ENCODE data around the gene ZSCAN12.
A peak's percentile ranks its signal among the peaks of the same experiment; 100 is the strongest.

ZSCAN12 gene

DNA sequence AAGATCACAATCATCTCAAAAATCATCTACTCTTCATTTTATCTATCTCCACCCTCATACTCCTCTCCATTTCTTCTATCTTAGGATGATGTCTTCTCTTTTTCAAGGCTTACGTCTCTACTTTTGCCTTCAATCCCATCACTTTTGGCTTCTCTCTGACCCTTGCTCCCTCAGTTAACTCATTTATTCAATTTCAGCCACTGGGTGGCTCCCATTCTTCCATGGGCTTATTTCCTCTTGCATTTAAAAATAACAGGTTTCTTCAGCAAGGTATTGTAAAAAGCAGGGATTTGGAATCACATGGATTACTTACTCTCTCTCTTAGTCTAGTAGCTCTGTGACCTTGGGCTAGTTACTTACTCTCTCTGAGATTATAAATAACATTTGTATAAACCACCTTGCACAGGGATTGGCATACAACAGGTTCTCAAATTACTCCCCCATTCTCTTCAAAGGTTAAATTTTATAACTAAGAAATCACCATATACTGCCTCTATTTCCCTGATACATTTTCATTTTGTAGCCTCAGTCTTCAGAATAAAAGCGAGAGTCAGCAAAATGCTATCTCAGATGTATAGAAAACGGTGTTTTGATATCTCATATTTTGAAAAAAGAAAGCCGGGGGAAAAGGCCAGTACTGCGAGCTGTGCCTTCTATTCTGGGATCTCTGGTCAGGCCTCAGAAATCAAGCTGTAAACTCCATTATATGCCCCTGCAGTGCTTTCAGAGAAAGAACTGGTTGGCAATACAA, 5.5 kb downstream of the ZSCAN12 start:
- intact Hi-C loops (cut with DNase I; ENCODE audit: low total_unique reads), result no loop called here
- Histone ChIP-seq H3K4me1 (peaks cover 0 to 28% (median 14%) of the 10 kb centered on the region in 4 donors), H3K36me3 (peaks cover 43 to 64% (median 50%) of the 10 kb centered on the region in 3 donors), H3K27ac (no peak overlapping the region), H3K27me3 (no peaks in the 10 kb centered on the region), H3K9me3 (no peaks in the 10 kb centered on the region), H3K4me3 (no peak overlapping the region)
- no peak for DNase-seq
- TF ChIP-seq, protein P1, sequence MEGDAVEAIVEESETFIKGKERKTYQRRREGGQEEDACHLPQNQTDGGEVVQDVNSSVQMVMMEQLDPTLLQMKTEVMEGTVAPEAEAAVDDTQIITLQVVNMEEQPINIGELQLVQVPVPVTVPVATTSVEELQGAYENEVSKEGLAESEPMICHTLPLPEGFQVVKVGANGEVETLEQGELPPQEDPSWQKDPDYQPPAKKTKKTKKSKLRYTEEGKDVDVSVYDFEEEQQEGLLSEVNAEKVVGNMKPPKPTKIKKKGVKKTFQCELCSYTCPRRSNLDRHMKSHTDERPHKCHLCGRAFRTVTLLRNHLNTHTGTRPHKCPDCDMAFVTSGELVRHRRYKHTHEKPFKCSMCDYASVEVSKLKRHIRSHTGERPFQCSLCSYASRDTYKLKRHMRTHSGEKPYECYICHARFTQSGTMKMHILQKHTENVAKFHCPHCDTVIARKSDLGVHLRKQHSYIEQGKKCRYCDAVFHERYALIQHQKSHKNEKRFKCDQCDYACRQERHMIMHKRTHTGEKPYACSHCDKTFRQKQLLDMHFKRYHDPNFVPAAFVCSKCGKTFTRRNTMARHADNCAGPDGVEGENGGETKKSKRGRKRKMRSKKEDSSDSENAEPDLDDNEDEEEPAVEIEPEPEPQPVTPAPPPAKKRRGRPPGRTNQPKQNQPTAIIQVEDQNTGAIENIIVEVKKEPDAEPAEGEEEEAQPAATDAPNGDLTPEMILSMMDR (IDR thresholded peaks at IDR 0.05), result no peak

DNA sequence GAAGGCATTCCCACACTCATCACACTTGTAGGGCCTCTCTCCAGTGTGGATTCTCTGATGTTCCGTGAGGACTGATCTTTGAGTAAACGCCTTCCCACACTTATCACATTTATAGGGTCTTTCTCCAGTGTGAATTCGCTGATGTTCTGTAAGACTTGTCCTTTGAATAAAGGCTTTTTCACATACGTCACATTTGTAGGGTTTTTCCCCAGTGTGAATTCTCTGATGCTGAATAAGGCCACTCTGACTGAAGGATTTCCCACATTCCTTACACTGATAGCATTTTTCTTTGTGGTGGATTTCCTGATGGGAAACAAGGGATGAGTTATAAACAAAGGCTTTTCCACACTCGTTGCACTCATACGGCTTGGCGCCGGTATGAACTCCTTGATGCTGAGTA, 8.9 kb downstream of the ZSCAN12 start:
- Histone ChIP-seq H3K27me3 (no peaks in the 10 kb centered on the region), H3K9me3 (no peaks in the 10 kb centered on the region), H3K36me3 (peaks cover 48 to 73% (median 54%) of the 10 kb centered on the region in 3 donors), H3K27ac (no peak overlapping the region), H3K4me3 (no peak overlapping the region), H3K4me1 (peaks cover 0 to under 1% (median 0%) of the 10 kb centered on the region in 4 donors)
- TF ChIP-seq, protein P1 (IDR thresholded peaks at IDR 0.05), result no peak
- intact Hi-C loops (cut with DNase I; ENCODE audit: low total_unique reads), result no loop called here
- DNase-seq, result no peak

DNA sequence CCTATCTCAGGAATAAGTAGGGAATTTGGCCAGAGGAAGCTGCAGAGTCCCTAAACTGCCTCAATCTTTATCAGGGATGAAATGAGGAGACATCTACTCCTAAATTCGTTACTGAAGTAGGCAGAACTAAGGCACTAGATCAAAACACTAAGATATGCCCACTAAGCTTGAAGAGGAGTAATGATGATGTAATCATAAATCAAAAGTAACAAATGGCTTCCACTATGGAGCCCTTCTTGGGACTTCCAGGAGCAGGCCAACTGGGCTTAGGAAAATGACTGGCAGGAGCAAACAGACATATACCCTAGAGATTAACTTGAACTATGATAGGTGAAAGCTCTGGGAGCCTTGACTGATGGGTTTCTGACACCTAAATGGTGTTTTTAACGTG, 15.4 kb downstream of the ZSCAN12 start:
- intact Hi-C loops (cut with DNase I; ENCODE audit: low total_unique reads), result no loop called here
- Histone ChIP-seq H3K4me3 (no peak overlapping the region), H3K27ac (peak overlapping the region; percentile 70 to 72), H3K4me1 (peaks cover 0 to 6% (median 0%) of the 10 kb centered on the region in 4 donors), H3K36me3 (peaks cover 24 to 52% (median 39%) of the 10 kb centered on the region in 3 donors), H3K9me3 (no peaks in the 10 kb centered on the region), H3K27me3 (no peaks in the 10 kb centered on the region)
- TF ChIP-seq, protein P1 (IDR thresholded peaks at IDR 0.05), result no peak
- no peak for DNase-seq

DNA sequence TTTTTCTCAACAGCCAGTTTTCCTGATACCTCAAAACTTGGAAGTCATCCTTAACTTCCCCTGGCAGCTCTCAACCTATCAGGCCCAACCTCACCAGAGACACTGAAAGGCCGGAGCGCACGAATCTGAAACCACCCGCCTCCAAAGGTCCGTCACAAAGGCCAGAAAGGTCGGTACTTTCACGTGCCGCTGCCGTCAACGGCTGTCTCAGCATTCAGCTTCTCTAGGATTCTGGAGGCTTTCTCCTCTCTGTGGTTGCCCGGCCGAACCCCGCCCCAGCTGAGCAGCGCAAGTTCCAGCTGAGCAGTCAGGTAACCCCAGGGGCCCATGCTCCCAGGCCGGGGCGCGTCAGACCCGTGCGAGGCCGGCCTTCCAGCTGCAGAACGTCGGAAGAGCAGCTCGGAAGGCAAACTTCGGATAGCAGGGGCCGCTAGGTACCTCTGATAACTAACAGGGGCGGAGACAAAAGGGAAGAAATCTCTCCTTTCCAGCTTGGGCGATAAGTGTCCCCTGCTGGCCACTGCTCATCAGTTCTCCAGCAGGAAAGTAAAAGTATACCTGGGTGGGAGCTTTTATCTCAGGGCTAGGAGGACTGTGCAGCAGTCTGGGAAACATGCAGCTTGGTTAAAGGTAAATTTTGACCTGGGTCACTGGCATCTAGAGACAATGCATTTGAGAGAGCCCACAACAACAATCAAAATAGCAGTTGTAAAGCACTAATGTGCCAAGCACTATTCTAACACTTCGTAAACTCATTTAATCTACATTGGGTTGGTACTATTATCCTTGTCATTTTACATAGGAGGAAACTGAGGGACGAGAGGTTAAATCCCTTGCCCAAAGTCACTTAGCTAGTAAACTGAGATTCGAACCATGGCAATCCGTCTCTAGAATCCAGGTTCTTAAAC, 16.1 kb downstream of the ZSCAN12 start:
- TF ChIP-seq, protein P1 (IDR thresholded peaks at IDR 0.05), result no peak
- intact Hi-C loops (cut with DNase I; ENCODE audit: low total_unique reads), result no loop called here
- Histone ChIP-seq H3K4me3 (peak overlapping the region; percentile 48 to 58), H3K36me3 (peaks cover 28 to 47% (median 39%) of the 10 kb centered on the region in 3 donors), H3K9me3 (peaks cover 0 to 4% (median 0%) of the 10 kb centered on the region in 3 donors), H3K4me1 (peaks cover 0 to 6% (median 0%) of the 10 kb centered on the region in 4 donors), H3K27ac (peak overlapping the region; percentile 70 to 72), H3K27me3 (no peaks in the 10 kb centered on the region)
- peak; percentile 80 to 93 for DNase-seq

DNA sequence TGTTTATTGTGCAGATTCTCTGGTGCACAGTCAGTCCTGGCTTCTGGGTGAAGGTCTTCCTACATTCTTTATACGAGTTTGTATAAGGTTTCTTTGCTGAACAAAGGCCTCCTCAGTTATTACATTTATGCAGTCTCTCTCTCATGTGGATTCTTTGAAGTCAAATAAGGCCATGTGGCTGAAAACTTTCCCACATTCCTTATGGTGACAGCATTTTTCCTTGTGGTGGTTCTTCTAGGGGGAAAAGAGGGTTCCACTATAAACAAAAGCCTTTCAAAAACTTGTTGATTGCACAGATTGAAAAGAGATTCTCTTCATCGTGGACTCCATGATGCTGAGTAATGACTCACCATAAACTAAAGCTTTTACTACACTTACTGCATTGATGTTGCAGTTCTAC, 19.2 kb downstream of the ZSCAN12 start:
- Histone ChIP-seq H3K27ac (no peak overlapping the region), H3K36me3 (peaks cover 27 to 37% (median 33%) of the 10 kb centered on the region in 3 donors), H3K9me3 (peaks cover 0 to 5% (median 0%) of the 10 kb centered on the region in 3 donors), H3K4me3 (no peak overlapping the region), H3K4me1 (peaks cover 0 to 6% (median 0%) of the 10 kb centered on the region in 4 donors), H3K27me3 (no peaks in the 10 kb centered on the region)
- no peak for DNase-seq
- TF ChIP-seq, protein P1 (IDR thresholded peaks at IDR 0.05), result no peak
- intact Hi-C loops (cut with DNase I; ENCODE audit: low total_unique reads), result no loop called here
